Measurements from ENCODE around the gene SNX13. TPM values are rescaled to one million over a fixed set of nuclear protein-coding genes. Genes with fewer than 3 reads are reported as not detected.

Gene SNX13
- polyA plus RNA-seq, 1 of the 3 experiments (the other 2 are of a cell fraction): 13.0 TPM

DNA sequence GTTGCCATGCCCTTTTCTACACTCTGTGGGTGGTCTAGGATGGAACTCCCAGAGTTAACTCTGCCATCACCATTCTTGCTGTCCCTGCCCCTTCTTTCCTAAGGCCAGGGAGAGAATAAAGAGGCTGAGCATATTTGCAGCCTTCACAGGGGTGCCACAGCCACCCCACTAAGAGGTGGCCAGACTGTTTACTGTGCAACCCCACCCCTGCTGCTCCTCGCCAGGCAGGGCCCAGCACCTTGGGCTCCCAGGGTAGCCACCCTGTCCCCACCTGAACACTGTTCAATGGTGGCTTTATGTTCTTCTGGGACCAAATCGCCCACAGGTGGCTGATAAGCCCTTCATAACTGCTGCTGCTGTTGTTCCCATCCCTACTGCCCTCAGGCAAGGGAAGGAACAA is 198.9 kb downstream of the SNX13 start:
- CTCF ChIA-PET: no interaction called here
- Histone ChIP-seq H3K36me3 (replicated peaks in 1 of 2; ENCODE audit: control insufficient read depth in 1 of 2, insufficient read depth in 2 of 2, low read length in 1 of 2) (no peaks in the 10 kb centered on the region), H3K4me1 (ENCODE audit: control insufficient read depth in 1 of 2, insufficient read depth in 2 of 2, low read depth in 1 of 2, low read length in 1 of 2) (no peaks in the 10 kb centered on the region), H3K9ac (no peak overlapping the region), H3K4me3 (ENCODE audit: low read depth in 2 of 2, low read length in 1 of 2) (no peak overlapping the region), H3K9me3 (no peaks in the 10 kb centered on the region), H4K20me1 (ENCODE audit: insufficient read depth) (no peaks in the 10 kb centered on the region), H3F3A (replicated peaks; ENCODE audit: insufficient read depth) (no peaks in the 10 kb centered on the region), H3K9me2 (no peaks in the 10 kb centered on the region), H3K79me2 (ENCODE audit: insufficient read depth) (no peaks in the 10 kb centered on the region), H3K27ac (ENCODE audit: low read depth in 2 of 2, low read length in 1 of 2) (no peak overlapping the region), H3K27me3 (ENCODE audit: insufficient read depth) (no peaks in the 10 kb centered on the region; the same call in 1 of the 2 replicates), H2AFZ (ENCODE audit: low read depth) (no peak overlapping the region), H3K4me2 (no peak overlapping the region)
- 5% methylated on average over 2 of the region's 2 CpGs for WGBS (ENCODE audit: low lambda C conversion rate)
- DNase-seq: no peak
- POLR2A ChIA-PET: no interaction called here
- no peak for TF ChIP-seq GABPA (IDR thresholded peaks at IDR 0.05; ENCODE audit: low read depth)
- no peak for TF ChIP-seq RXRA (IDR thresholded peaks at IDR 0.05; ENCODE audit: borderline replicate concordance, low read depth)
- TF ChIP-seq MEF2A (IDR thresholded peaks at IDR 0.05; ENCODE audit: borderline replicate concordance, low read depth): no peak
- TF ChIP-seq NRF1 (IDR thresholded peaks at IDR 0.05; ENCODE audit: low read depth, low read length): no peak
- TF ChIP-seq, protein P1, sequence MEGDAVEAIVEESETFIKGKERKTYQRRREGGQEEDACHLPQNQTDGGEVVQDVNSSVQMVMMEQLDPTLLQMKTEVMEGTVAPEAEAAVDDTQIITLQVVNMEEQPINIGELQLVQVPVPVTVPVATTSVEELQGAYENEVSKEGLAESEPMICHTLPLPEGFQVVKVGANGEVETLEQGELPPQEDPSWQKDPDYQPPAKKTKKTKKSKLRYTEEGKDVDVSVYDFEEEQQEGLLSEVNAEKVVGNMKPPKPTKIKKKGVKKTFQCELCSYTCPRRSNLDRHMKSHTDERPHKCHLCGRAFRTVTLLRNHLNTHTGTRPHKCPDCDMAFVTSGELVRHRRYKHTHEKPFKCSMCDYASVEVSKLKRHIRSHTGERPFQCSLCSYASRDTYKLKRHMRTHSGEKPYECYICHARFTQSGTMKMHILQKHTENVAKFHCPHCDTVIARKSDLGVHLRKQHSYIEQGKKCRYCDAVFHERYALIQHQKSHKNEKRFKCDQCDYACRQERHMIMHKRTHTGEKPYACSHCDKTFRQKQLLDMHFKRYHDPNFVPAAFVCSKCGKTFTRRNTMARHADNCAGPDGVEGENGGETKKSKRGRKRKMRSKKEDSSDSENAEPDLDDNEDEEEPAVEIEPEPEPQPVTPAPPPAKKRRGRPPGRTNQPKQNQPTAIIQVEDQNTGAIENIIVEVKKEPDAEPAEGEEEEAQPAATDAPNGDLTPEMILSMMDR (IDR thresholded peaks at IDR 0.05): no peak
- TF ChIP-seq, protein P2, sequence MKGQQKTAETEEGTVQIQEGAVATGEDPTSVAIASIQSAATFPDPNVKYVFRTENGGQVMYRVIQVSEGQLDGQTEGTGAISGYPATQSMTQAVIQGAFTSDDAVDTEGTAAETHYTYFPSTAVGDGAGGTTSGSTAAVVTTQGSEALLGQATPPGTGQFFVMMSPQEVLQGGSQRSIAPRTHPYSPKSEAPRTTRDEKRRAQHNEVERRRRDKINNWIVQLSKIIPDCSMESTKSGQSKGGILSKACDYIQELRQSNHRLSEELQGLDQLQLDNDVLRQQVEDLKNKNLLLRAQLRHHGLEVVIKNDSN (IDR thresholded peaks at IDR 0.05; ENCODE audit: borderline replicate concordance, low read depth): no peak
- TF ChIP-seq GATA2 (CRISPR knock-in tag; IDR thresholded peaks at IDR 0.05): no peak
- TF ChIP-seq TCF12 (IDR thresholded peaks at IDR 0.05): no peak
- TF ChIP-seq TEAD4 (IDR thresholded peaks at IDR 0.05; ENCODE audit: borderline replicate concordance, insufficient read depth): no peak
- no peak for TF ChIP-seq TAF1 (IDR thresholded peaks at IDR 0.05; ENCODE audit: borderline replicate concordance, low read depth, low read length)
- no peak for TF ChIP-seq MXI1 (IDR thresholded peaks at IDR 0.05; ENCODE audit: low read depth, low read length)
- no peak for TF ChIP-seq RAD21 (IDR thresholded peaks at IDR 0.05; ENCODE audit: low read length)
- TF ChIP-seq EP300 (IDR thresholded peaks at IDR 0.05; ENCODE audit: borderline replicate concordance in 1 of 2, low read depth in 1 of 2, low read length in 1 of 2): no peak
- TF ChIP-seq, protein P3, sequence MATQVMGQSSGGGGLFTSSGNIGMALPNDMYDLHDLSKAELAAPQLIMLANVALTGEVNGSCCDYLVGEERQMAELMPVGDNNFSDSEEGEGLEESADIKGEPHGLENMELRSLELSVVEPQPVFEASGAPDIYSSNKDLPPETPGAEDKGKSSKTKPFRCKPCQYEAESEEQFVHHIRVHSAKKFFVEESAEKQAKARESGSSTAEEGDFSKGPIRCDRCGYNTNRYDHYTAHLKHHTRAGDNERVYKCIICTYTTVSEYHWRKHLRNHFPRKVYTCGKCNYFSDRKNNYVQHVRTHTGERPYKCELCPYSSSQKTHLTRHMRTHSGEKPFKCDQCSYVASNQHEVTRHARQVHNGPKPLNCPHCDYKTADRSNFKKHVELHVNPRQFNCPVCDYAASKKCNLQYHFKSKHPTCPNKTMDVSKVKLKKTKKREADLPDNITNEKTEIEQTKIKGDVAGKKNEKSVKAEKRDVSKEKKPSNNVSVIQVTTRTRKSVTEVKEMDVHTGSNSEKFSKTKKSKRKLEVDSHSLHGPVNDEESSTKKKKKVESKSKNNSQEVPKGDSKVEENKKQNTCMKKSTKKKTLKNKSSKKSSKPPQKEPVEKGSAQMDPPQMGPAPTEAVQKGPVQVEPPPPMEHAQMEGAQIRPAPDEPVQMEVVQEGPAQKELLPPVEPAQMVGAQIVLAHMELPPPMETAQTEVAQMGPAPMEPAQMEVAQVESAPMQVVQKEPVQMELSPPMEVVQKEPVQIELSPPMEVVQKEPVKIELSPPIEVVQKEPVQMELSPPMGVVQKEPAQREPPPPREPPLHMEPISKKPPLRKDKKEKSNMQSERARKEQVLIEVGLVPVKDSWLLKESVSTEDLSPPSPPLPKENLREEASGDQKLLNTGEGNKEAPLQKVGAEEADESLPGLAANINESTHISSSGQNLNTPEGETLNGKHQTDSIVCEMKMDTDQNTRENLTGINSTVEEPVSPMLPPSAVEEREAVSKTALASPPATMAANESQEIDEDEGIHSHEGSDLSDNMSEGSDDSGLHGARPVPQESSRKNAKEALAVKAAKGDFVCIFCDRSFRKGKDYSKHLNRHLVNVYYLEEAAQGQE (IDR thresholded peaks at IDR 0.05; ENCODE audit: low read depth, low read length): no peak
- TF ChIP-seq CHD2 (IDR thresholded peaks at IDR 0.05; ENCODE audit: low read length, partially characterized antibody): no peak
- no peak for TF ChIP-seq FOSL2 (IDR thresholded peaks at IDR 0.05; ENCODE audit: borderline replicate concordance, low read depth)
- TF ChIP-seq YY1 (IDR thresholded peaks at IDR 0.05; ENCODE audit: low read depth): no peak

Other genes with a start within 250 kb of the SNX13 start
- gene PRPS1L1, start 87.4 kb upstream of the SNX13 start, polyA plus RNA-seq (2012; rRNA removed): not detected in 2 replicates